DOHH2 (cell line): ENCODE results near the gene CCDC12.

Source experiments
- H3F3A ChIP-seq: fragments of 200-600 bp; sonication (generic), shearing (Covaris generic); 2 replicates; pipeline ENCODE4 v1.6.0; 2016; ENCODE audit warnings: antibody characterized with exemption, mild to moderate bottlenecking; ENCODE audit not compliant: control insufficient read depth, insufficient read depth
- H3K27ac ChIP-seq: fragments of 200-600 bp; sonication (generic); 2 replicates; pipeline ENCODE4 v1.5.1; 2014; ENCODE audit warnings: low read depth, mild to moderate bottlenecking, low read length, moderate library complexity
- H3K27me3 ChIP-seq: fragments of 200-600 bp; sonication (generic); 2 replicates; pipeline ENCODE4 v1.6.1; 2014; ENCODE audit warnings: mild to moderate bottlenecking, low read length, mixed read lengths; ENCODE audit not compliant: control insufficient read depth
- H3K36me3 ChIP-seq: fragments of 200-600 bp; sonication (generic); 2 replicates; pipeline ENCODE4 v1.6.1; 2014; ENCODE audit warnings: mild to moderate bottlenecking, low read length, moderate library complexity, mixed read lengths; ENCODE audit not compliant: control insufficient read depth
- H3K4me1 ChIP-seq: fragments of 200-600 bp; sonication (generic); 2 replicates; pipeline ENCODE4 v1.6.1; 2014; ENCODE audit warnings: mild to moderate bottlenecking, low read length, mixed read lengths; ENCODE audit not compliant: control insufficient read depth
- H3K4me2 ChIP-seq: fragments of 200-600 bp; sonication (generic); 2 replicates; pipeline ENCODE4 v1.6.0; 2014; ENCODE audit warnings: mild to moderate bottlenecking, low read length, moderate library complexity
- H3K4me3 ChIP-seq: fragments of 200-600 bp; sonication (generic); 2 replicates; pipeline ENCODE4 v1.5.1; 2014; ENCODE audit warnings: mild to moderate bottlenecking, low read length, mixed read lengths
- H3K79me2 ChIP-seq: fragments of 200-600 bp; sonication (generic); 2 replicates; pipeline ENCODE4 v1.6.1; 2014; ENCODE audit warnings: mild to moderate bottlenecking, low read length, mixed read lengths; ENCODE audit not compliant: control insufficient read depth
- H3K9me2 ChIP-seq: fragments of 200-600 bp; sonication (generic); replicated peaks from 2 replicates; pipeline ENCODE4 v1.6.1; 2014; ENCODE audit warnings: mild to moderate bottlenecking, low read length, mixed read lengths; ENCODE audit not compliant: control insufficient read depth
- H3K9me3 ChIP-seq: fragments of 200-600 bp; sonication (generic); 2 replicates; pipeline ENCODE4 v1.6.1; 2014; ENCODE audit warnings: antibody characterized with exemption, low read length, mixed read lengths; ENCODE audit not compliant: control insufficient read depth, insufficient read depth
- H4K20me1 ChIP-seq: fragments of 200-600 bp; sonication (generic); 2 replicates; pipeline ENCODE4 v1.6.0; 2014; ENCODE audit warnings: low read depth, mild to moderate bottlenecking, antibody characterized with exemption, low read length, moderate library complexity; ENCODE audit not compliant: control insufficient read depth, insufficient read depth
- CTCF ChIP-seq: fragments of 200-600 bp; sonication (generic); IDR thresholded peaks from one replicate; pipeline ENCODE4 v1.5.1; 2014; ENCODE audit warnings: antibody characterized with exemption, mild to moderate bottlenecking, low read depth, low read length; ENCODE audit not compliant: poor library complexity, severe bottlenecking
- EZH2phosphoT487 ChIP-seq: fragments of 200-600 bp; sonication (generic); IDR thresholded peaks from 2 replicates; pipeline ENCODE4 v1.6.1; 2017; ENCODE audit warnings: borderline replicate concordance, mild to moderate bottlenecking, antibody characterized with exemption, low read length, moderate library complexity, mixed read lengths

Gene CCDC12

GRCh38 chr3:46897031-46897430, 79.5 kb downstream of the CCDC12 start:
- TF ChIP-seq CTCF (no peak), EZH2phosphoT487 (no peak)
- H3F3A ChIP-seq, result no peaks in the 10 kb centered on the region
- H3K4me1 ChIP-seq, result peaks cover 22% of the 10 kb centered on the region
- H3K27ac ChIP-seq, result no peak overlapping the region
- no peaks in the 10 kb centered on the region for H3K79me2 ChIP-seq
- no peaks in the 10 kb centered on the region for H3K9me2 ChIP-seq
- no peak overlapping the region for H3K4me2 ChIP-seq
- H4K20me1 ChIP-seq, result no peaks in the 10 kb centered on the region
- no peaks in the 10 kb centered on the region for H3K9me3 ChIP-seq
- H3K4me3 ChIP-seq, result no peak overlapping the region
- no peaks in the 10 kb centered on the region for H3K36me3 ChIP-seq
- peaks cover 31% of the 10 kb centered on the region for H3K27me3 ChIP-seq

- no peaks in the 10 kb centered on the region for H3F3A ChIP-seq
- no peaks in the 10 kb centered on the region for H3K36me3 ChIP-seq
- no peak overlapping the region for H3K27ac ChIP-seq
- H3K4me2 ChIP-seq, result no peak overlapping the region
- no peaks in the 10 kb centered on the region for H3K9me2 ChIP-seq
- H3K4me3 ChIP-seq, result no peak overlapping the region
- peaks cover 22% of the 10 kb centered on the region for H3K4me1 ChIP-seq
- H3K27me3 ChIP-seq, result peaks cover 38% of the 10 kb centered on the region
- H4K20me1 ChIP-seq, result no peaks in the 10 kb centered on the region
- H3K79me2 ChIP-seq, result no peaks in the 10 kb centered on the region
- no peak for TF ChIP-seq CTCF
- no peak for TF ChIP-seq EZH2phosphoT487
- no peaks in the 10 kb centered on the region for H3K9me3 ChIP-seq
Observed at GRCh38 chr3:46896386-46896785, 80.2 kb downstream of the CCDC12 start.

DNA sequence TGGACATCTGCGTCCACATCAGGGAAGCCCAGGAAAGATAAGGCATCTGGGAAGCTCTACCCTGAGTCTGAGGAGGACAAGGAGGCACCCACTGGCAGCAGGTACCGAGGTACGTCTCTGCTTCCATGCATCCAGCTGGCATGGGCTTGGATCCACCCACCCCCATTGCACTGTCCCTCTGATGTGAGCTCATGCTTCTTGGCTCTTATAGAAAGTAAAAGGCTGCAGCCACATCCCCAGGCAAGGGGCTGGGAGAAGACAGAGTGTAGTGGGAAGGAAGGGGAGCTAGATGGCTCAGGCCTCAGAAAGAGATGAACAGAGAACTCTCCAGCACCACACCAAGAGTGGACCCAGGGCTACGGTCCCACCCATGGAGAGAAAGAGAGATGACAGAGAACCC, 80.8 kb downstream of the CCDC12 start:
- H3K27me3 ChIP-seq, result peaks cover 44% of the 10 kb centered on the region
- no peaks in the 10 kb centered on the region for H3F3A ChIP-seq
- no peaks in the 10 kb centered on the region for H3K9me2 ChIP-seq
- H3K79me2 ChIP-seq, result no peaks in the 10 kb centered on the region
- H3K4me1 ChIP-seq, result peaks cover 22% of the 10 kb centered on the region
- H3K27ac ChIP-seq, result no peak overlapping the region
- TF ChIP-seq CTCF (no peak), EZH2phosphoT487 (no peak)
- no peak overlapping the region for H3K4me2 ChIP-seq
- no peaks in the 10 kb centered on the region for H3K9me3 ChIP-seq
- no peak overlapping the region for H3K4me3 ChIP-seq
- H4K20me1 ChIP-seq, result no peaks in the 10 kb centered on the region
- H3K36me3 ChIP-seq, result no peaks in the 10 kb centered on the region
